Measurements from ENCODE around the gene CRACR2B.

Gene CRACR2B

DNA sequence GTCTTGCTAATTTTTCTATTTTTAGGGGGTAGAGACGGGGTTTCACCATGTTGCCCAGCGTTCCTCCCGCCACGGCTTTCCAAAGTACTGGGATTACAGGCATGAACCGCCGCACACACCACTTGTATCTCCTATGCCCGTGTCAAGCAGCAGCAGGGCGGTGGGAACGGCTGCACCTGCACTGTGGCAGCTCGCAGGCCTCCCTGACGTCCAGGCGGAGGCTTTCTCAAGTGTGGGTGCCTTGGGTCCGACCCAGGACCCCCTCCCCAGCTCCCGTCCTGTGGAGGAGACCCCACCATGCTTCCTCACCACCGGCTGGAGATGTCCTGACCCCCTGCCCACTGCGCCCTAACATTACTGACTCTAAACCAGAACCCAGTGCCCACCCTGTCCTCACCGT, 40.7 kb downstream of the CRACR2B start:
- no peak overlapping the region for H3K27ac ChIP-seq
- H3K36me3 ChIP-seq (replicated peaks) = peaks cover 7% of the 10 kb centered on the region
- in situ Hi-C loops (cut with HindIII; ENCODE audit: low pct_ligation_motif_present, low sequenced_read_pairs) = no loop called here
- TF ChIP-seq, protein P1, sequence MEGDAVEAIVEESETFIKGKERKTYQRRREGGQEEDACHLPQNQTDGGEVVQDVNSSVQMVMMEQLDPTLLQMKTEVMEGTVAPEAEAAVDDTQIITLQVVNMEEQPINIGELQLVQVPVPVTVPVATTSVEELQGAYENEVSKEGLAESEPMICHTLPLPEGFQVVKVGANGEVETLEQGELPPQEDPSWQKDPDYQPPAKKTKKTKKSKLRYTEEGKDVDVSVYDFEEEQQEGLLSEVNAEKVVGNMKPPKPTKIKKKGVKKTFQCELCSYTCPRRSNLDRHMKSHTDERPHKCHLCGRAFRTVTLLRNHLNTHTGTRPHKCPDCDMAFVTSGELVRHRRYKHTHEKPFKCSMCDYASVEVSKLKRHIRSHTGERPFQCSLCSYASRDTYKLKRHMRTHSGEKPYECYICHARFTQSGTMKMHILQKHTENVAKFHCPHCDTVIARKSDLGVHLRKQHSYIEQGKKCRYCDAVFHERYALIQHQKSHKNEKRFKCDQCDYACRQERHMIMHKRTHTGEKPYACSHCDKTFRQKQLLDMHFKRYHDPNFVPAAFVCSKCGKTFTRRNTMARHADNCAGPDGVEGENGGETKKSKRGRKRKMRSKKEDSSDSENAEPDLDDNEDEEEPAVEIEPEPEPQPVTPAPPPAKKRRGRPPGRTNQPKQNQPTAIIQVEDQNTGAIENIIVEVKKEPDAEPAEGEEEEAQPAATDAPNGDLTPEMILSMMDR (IDR thresholded peaks at IDR 0.05; ENCODE audit: low read depth, low read length, missing control alignments) = no peak
- no peaks in the 10 kb centered on the region for H3K27me3 ChIP-seq (replicated peaks)
- no peak for DNase-seq
- H3K4me3 ChIP-seq (ENCODE audit: low read depth, low read length) = no peak overlapping the region

- H3K36me3 ChIP-seq (replicated peaks) = peaks cover 7% of the 10 kb centered on the region
- no peaks in the 10 kb centered on the region for H3K27me3 ChIP-seq (replicated peaks)
- DNase-seq = no peak
- in situ Hi-C loops (cut with HindIII; ENCODE audit: low pct_ligation_motif_present, low sequenced_read_pairs) = no loop called here
- no peak overlapping the region for H3K4me3 ChIP-seq (ENCODE audit: low read depth, low read length)
- H3K27ac ChIP-seq = no peak overlapping the region
- TF ChIP-seq, protein P1 (IDR thresholded peaks at IDR 0.05; ENCODE audit: low read depth, low read length, missing control alignments) = no peak
Measured at GRCh38 chr11:868802-869201, 41.1 kb downstream of the CRACR2B start.

- TF ChIP-seq, protein P1 (IDR thresholded peaks at IDR 0.05; ENCODE audit: low read depth, low read length, missing control alignments) = no peak
- in situ Hi-C loops (cut with HindIII; ENCODE audit: low pct_ligation_motif_present, low sequenced_read_pairs) = no loop called here
- Histone ChIP-seq H3K36me3 (replicated peaks) (peaks cover 7% of the 10 kb centered on the region), H3K27ac (no peak overlapping the region), H3K27me3 (replicated peaks) (no peaks in the 10 kb centered on the region), H3K4me3 (ENCODE audit: low read depth, low read length) (no peak overlapping the region)
- no peak for DNase-seq
Measured at GRCh38 chr11:869399-870126, 41.8 kb downstream of the CRACR2B start.

- no peak overlapping the region for H3K27ac ChIP-seq
- in situ Hi-C loops (cut with HindIII; ENCODE audit: low pct_ligation_motif_present, low sequenced_read_pairs) = no loop called here
- TF ChIP-seq, protein P1 (IDR thresholded peaks at IDR 0.05; ENCODE audit: low read depth, low read length, missing control alignments) = peak; percentile 49
- no peaks in the 10 kb centered on the region for H3K27me3 ChIP-seq (replicated peaks)
- H3K36me3 ChIP-seq (replicated peaks) = peaks cover 7% of the 10 kb centered on the region
- no peak for DNase-seq
- H3K4me3 ChIP-seq (ENCODE audit: low read depth, low read length) = no peak overlapping the region
Measured at GRCh38 chr11:870127-870413, 42.4 kb downstream of the CRACR2B start.

- no peaks in the 10 kb centered on the region for H3K27me3 ChIP-seq (replicated peaks)
- no peak overlapping the region for H3K27ac ChIP-seq
- TF ChIP-seq, protein P1 (IDR thresholded peaks at IDR 0.05; ENCODE audit: low read depth, low read length, missing control alignments) = no peak
- no peak for DNase-seq
- no peak overlapping the region for H3K4me3 ChIP-seq (ENCODE audit: low read depth, low read length)
- in situ Hi-C loops (cut with HindIII; ENCODE audit: low pct_ligation_motif_present, low sequenced_read_pairs) = no loop called here
- peaks cover 6% of the 10 kb centered on the region for H3K36me3 ChIP-seq (replicated peaks)
Measured at GRCh38 chr11:870418-870817, 42.7 kb downstream of the CRACR2B start.

DNA sequence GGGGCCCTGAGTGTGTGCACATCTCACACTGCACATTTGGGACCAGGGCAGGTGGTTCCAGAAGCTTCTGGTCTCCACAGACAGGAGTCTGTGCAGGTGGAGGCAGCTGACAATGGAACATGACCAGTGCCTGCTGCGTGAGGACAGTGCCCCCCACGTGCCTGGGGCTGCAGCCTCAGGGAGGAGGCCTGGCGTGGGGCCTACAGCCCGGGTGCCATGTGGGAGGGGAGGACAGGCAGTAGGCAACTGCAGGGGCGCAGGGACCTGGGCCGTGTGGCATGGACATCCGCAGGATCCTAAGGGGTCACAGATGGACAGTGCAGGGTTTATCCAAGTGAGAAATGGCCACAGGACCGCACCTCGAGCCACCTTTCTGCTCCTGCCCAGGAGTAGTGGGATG, 43.8 kb downstream of the CRACR2B start:
- no peak for DNase-seq
- in situ Hi-C loops (cut with HindIII; ENCODE audit: low pct_ligation_motif_present, low sequenced_read_pairs) = no loop called here
- H3K36me3 ChIP-seq (replicated peaks) = no peaks in the 10 kb centered on the region
- no peak overlapping the region for H3K27ac ChIP-seq
- H3K4me3 ChIP-seq (ENCODE audit: low read depth, low read length) = no peak overlapping the region
- no peaks in the 10 kb centered on the region for H3K27me3 ChIP-seq (replicated peaks)
- TF ChIP-seq, protein P1 (IDR thresholded peaks at IDR 0.05; ENCODE audit: low read depth, low read length, missing control alignments) = no peak
